Tibial nerve (tissue), 3 donors: ENCODE measurements around the gene GALR3.

Source experiments
- POLR2A ChIP-seq, 2 donors: fragments of 450-650 bp; IDR thresholded peaks; one replicate each; pipeline ENCODE4 v1.6.1; 2017; ENCODE audit warnings: antibody characterized with exemption in 2 of 2, mild to moderate bottlenecking in 2 of 2, moderate library complexity in 2 of 2
- TF ChIP-seq, protein P1 (sequence below), 5 experiments: fragments of 200-600 bp in 3 of 5; fragments of 450-650 bp in 2 of 5; sonication (generic) in 3 of 5; IDR thresholded peaks; one replicate each; pipeline ENCODE4 v1.5.1; 2016 to 2019; ENCODE audit warnings: antibody characterized with exemption in 5 of 5, mild to moderate bottlenecking in 3 of 5, moderate library complexity in 2 of 5

- no peak for TF ChIP-seq POLR2A (IDR thresholded peaks at IDR 0.05)
- TF ChIP-seq, protein P1, sequence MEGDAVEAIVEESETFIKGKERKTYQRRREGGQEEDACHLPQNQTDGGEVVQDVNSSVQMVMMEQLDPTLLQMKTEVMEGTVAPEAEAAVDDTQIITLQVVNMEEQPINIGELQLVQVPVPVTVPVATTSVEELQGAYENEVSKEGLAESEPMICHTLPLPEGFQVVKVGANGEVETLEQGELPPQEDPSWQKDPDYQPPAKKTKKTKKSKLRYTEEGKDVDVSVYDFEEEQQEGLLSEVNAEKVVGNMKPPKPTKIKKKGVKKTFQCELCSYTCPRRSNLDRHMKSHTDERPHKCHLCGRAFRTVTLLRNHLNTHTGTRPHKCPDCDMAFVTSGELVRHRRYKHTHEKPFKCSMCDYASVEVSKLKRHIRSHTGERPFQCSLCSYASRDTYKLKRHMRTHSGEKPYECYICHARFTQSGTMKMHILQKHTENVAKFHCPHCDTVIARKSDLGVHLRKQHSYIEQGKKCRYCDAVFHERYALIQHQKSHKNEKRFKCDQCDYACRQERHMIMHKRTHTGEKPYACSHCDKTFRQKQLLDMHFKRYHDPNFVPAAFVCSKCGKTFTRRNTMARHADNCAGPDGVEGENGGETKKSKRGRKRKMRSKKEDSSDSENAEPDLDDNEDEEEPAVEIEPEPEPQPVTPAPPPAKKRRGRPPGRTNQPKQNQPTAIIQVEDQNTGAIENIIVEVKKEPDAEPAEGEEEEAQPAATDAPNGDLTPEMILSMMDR (IDR thresholded peaks at IDR 0.05), result no peak
Observed at GRCh38 chr22:37806409-37807333, 16.5 kb upstream of the GALR3 start.
